Measurements from ENCODE around the gene RPL11. TPM values are rescaled to one million over a fixed set of nuclear protein-coding genes. Genes with fewer than 3 reads are reported as not detected.
A peak's percentile ranks its signal among the peaks of the same experiment; 100 is the strongest.
"Not testable (repeated sequence)": the region's sequence is repeated elsewhere in the genome, so short reads cannot be mapped to it uniquely, and the experiment has no call there.

The RPL11 gene
- total RNA-seq, 1 donor from 2014 or later, result 1,407 TPM

DNA sequence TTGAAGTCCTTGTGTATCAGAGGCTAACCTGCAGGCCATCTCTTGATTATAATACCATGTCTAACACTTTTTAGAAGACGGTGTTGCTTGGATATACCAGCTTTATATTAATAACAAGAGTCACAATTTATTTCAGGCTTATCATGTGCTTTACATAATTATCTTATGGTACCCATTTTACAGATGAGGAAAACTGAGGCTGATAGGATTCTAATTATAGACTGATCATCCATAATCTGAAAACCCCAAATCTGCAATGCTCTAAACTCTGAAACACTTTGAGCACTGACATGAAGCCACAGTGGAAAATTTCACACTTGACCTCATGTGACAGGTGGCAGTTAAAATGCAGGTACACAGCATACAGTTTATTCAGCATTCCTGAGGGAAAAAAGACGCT is 7.2 kb upstream of the RPL11 start:
- TF ChIP-seq CTCF (conservative IDR thresholded peaks at IDR 0.05; ENCODE audit: low read depth, low read length), result no peak
- no peak for DNase-seq (ENCODE audit: low read depth)
- H3K4me3 ChIP-seq (ENCODE audit: low read depth, low read length), result no peak overlapping the region

GRCh38 chr1:23685197-23685596 is 6.4 kb upstream of the RPL11 start:
- not testable (repeated sequence) for DNase-seq (ENCODE audit: low read depth); H3K4me3 ChIP-seq (ENCODE audit: low read depth, low read length)

DNA sequence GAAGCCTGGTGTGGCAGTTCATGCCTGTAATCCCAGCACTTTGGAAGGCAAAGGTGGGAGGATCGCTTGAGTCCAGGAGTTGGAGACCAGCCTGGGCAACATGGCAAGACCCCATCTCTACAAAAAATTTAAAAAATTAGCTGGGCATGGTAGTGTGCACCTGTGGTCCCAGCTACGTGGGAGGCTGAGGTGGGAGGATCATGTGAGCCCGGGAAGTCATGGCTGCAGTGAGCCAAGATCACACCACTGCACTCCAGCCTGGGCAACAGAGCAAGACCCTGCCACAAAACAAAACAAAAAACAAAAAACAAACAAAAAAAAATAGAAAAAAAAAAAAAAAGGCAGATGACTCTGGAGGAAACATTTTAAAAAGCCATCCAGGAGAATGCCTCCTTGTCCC is 3.9 kb upstream of the RPL11 start:
- not testable (repeated sequence) for DNase-seq (ENCODE audit: low read depth); H3K4me3 ChIP-seq (ENCODE audit: low read depth, low read length)

DNA sequence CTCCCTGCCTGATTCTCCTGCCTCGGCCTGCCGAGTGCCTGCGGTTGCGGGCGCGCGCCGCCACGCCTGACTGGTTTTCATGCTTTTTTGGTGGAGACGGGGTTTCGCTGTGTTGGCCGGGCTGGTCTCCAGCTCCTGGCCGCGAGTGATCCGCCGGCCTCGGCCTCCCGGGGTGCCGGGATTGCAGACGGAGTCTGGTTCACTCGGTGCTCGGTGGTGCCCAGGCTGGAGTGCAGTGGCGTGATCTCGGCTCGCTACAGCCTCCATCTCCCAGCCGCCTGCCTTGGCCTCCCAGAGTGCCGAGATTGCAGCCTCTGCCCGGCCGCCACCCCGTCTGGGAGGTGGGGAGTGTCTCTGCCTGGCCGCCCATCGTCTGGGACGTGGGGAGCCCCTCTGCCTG is 3.3 kb upstream of the RPL11 start:
- H3K4me3 ChIP-seq (ENCODE audit: low read depth, low read length); DNase-seq (ENCODE audit: low read depth): not testable (repeated sequence)

DNA sequence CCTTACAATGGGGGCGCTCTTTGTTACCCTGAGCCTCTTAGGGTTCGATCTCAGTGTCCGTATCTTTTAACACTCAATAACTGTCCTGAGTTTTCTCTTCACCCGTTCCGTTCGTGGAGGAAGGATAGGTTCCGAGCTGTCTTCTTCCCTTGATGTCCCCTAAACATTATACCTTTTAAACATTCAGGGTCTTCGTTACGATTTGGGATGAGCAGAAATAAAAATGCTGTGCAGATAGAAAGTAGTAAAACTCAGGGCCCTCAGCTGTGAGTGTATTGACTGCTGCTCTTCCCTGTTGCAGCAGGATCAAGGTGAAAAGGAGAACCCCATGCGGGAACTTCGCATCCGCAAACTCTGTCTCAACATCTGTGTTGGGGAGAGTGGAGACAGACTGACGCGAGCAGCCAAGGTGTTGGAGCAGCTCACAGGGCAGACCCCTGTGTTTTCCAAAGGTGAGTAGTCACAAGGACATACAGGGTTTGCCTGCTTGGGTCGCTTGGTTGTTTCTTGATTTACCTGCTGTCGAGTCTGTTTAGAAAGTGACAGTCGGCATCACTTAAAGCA is 784 bp downstream of the RPL11 start:
- DNase-seq (ENCODE audit: low read depth), result no peak
- TF ChIP-seq CTCF (conservative IDR thresholded peaks at IDR 0.05; ENCODE audit: low read depth, low read length), result no peak
- H3K4me3 ChIP-seq (ENCODE audit: low read depth, low read length), result peak overlapping the region; percentile 99

DNA sequence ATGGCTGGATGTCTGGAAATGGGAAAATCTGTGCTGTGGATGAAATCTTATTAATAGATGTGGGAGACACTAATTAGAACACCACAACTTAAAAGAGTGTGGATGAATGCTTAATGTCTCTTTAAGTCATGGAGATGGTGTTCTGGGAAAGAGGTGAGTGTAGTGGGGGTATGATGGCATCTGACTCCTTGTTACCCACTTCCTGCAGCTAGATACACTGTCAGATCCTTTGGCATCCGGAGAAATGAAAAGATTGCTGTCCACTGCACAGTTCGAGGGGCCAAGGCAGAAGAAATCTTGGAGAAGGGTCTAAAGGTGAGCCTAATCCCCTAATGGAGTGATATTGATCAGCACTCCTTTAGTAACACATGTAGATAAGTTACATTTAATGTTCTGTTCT is 2.0 kb downstream of the RPL11 start:
- no peak for TF ChIP-seq CTCF (conservative IDR thresholded peaks at IDR 0.05; ENCODE audit: low read depth, low read length)
- H3K4me3 ChIP-seq (ENCODE audit: low read depth, low read length), result peak overlapping the region; percentile 99
- DNase-seq (ENCODE audit: low read depth), result no peak

DNA sequence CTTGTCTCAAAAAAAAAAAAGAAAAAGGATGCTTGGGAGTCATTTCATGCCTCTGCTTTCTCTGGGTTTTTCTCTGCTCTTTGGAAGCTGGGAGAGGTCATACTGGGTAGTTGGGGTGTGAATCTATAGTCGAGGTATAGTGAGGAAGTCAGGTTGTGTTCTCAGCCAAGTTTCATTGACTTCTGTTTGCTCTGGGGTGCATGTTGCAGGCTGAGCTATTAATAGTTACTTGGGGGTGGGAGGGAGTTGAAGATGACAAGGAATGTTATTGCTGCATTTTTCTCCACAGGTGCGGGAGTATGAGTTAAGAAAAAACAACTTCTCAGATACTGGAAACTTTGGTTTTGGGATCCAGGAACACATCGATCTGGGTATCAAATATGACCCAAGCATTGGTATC is 2.8 kb downstream of the RPL11 start:
- H3K4me3 ChIP-seq (ENCODE audit: low read depth, low read length), result no peak overlapping the region
- TF ChIP-seq CTCF (conservative IDR thresholded peaks at IDR 0.05; ENCODE audit: low read depth, low read length), result no peak
- no peak for DNase-seq (ENCODE audit: low read depth)

DNA sequence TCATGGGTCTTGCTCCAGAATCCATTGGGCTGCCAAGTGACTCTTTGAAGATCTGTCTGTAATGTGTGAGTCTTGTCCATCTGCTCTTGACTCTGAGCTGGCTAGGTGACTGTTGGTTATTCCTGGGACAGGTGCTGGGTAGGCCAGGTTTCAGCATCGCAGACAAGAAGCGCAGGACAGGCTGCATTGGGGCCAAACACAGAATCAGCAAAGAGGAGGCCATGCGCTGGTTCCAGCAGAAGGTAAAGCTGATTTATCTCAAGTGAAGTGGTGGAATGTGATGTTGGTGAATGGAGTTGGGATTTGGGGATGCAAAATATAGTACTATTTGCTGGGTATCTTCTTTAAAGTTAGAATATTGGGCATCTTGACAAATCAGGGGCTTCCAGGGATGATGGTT is 4.1 kb downstream of the RPL11 start:
- no peak for TF ChIP-seq CTCF (conservative IDR thresholded peaks at IDR 0.05; ENCODE audit: low read depth, low read length)
- no peak for DNase-seq (ENCODE audit: low read depth)
- no peak overlapping the region for H3K4me3 ChIP-seq (ENCODE audit: low read depth, low read length)
